ENCODE results near the gene ZBED4. TPM values are rescaled to one million over a fixed set of nuclear protein-coding genes. Genes with fewer than 3 reads are reported as not detected.

ZBED4 gene, protein sequence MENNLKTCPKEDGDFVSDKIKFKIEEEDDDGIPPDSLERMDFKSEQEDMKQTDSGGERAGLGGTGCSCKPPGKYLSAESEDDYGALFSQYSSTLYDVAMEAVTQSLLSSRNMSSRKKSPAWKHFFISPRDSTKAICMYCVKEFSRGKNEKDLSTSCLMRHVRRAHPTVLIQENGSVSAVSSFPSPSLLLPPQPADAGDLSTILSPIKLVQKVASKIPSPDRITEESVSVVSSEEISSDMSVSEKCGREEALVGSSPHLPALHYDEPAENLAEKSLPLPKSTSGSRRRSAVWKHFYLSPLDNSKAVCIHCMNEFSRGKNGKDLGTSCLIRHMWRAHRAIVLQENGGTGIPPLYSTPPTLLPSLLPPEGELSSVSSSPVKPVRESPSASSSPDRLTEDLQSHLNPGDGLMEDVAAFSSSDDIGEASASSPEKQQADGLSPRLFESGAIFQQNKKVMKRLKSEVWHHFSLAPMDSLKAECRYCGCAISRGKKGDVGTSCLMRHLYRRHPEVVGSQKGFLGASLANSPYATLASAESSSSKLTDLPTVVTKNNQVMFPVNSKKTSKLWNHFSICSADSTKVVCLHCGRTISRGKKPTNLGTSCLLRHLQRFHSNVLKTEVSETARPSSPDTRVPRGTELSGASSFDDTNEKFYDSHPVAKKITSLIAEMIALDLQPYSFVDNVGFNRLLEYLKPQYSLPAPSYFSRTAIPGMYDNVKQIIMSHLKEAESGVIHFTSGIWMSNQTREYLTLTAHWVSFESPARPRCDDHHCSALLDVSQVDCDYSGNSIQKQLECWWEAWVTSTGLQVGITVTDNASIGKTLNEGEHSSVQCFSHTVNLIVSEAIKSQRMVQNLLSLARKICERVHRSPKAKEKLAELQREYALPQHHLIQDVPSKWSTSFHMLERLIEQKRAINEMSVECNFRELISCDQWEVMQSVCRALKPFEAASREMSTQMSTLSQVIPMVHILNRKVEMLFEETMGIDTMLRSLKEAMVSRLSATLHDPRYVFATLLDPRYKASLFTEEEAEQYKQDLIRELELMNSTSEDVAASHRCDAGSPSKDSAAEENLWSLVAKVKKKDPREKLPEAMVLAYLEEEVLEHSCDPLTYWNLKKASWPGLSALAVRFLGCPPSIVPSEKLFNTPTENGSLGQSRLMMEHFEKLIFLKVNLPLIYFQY
- polyA plus RNA-seq (2012; ENCODE audit: insufficient read depth, insufficient read length, low read depth): 31.0 TPM

DNA sequence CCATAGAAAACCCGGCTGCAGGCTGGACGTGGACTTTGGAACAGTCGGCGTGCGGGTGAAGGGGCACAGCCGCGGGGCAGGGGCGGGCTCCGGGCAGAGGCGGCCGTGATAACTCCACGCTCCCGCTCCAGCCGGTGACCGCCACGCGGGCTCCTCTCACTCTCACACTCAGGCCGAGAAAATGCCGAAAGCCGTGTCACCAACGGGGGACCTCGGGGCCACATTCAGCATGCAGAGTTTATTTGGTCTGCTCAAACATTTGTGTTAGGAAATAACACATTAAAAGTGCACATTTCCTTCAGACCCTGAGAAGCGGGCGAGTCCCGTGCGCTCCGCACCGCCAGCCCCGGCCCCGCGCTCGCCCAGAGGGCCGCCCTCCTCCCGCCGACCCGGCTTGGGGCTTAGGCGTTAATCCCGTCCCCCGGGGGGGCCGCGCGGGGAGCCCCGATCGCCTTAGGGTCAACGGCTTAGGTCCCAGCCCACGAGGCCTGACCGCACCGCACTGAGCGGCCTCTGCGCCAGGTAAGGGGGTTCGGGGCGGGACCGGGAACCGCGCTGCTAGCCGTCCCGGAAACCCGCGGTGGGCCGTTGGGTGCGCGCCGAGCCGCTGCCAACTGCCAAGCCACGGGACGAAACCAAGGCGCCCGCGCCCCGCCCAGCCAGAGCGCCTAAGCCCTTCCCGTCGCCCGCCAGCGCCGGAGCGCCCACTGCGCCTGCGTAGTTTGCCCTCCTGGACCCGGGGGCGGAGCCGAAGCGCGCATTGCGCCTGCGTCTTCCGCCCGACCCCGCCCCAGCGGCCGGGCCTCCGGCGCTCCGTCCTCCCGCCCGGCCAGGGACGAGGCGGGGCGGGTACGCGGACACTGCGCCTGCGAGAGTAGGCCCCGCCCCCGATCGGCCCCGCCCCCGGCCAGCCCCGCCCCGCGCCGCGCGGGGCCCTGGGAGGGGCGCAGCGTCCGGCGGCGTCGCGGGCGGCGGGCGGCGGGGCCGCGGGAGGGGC is at the start of gene ZBED4:
Gene ZBED4 (plus strand): TSS at position 947 of the 997 bp plus-strand sequence. CDS start 29,819 bp downstream, outside the sequence.
- TF ChIP-seq CTCF (IDR thresholded peaks at IDR 0.05; ENCODE audit: low read depth, low read length): no peak
- H3K9me3 ChIP-seq: no peaks in the 10 kb centered on the region
- no peaks in the 10 kb centered on the region; the same call in 1 of the 2 replicates for H3K4me1 ChIP-seq
- DNase-seq: peak; percentile 99
- peak within 1 kb of the TSS; percentile 86 for H3K4me3 ChIP-seq (ENCODE audit: low read depth, low read length)
- H3K27me3 ChIP-seq: peaks cover 26% of the 10 kb centered on the region
- peaks cover 6% of the 10 kb centered on the region for H3K36me3 ChIP-seq

DNA sequence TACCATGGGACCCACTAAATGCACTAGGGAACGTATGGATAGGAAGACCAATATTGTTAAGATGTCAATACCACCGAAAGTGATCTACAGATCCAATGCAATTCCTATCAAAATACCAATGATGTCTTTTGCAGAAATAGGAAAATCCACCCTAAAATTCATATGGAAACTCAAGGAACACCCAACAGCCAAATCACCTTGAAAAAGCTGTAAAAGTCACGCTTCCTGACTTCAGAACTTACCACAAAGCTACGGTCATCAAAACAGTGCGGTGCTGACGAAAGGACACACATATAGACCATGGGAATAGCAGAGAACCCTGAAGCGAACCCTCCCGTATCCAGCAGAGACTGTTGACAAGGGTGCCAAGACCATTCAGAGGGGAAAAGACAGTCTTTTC is 46.5 kb upstream of the ZBED4 start:
- no peak for TF ChIP-seq CTCF (IDR thresholded peaks at IDR 0.05; ENCODE audit: low read depth, low read length)
- H3K4me3 ChIP-seq (ENCODE audit: low read depth, low read length): no peak overlapping the region
- DNase-seq: no peak
- H3K9me3 ChIP-seq: no peaks in the 10 kb centered on the region
- H3K36me3 ChIP-seq: peaks cover 31% of the 10 kb centered on the region
- H3K4me1 ChIP-seq: no peaks in the 10 kb centered on the region
- no peaks in the 10 kb centered on the region for H3K27me3 ChIP-seq

GRCh38 chr22:49807780-49808708 is 45.6 kb upstream of the ZBED4 start:
- DNase-seq: no peak
- Histone ChIP-seq H3K27me3 (no peaks in the 10 kb centered on the region), H3K36me3 (peaks cover 34% of the 10 kb centered on the region)

DNA sequence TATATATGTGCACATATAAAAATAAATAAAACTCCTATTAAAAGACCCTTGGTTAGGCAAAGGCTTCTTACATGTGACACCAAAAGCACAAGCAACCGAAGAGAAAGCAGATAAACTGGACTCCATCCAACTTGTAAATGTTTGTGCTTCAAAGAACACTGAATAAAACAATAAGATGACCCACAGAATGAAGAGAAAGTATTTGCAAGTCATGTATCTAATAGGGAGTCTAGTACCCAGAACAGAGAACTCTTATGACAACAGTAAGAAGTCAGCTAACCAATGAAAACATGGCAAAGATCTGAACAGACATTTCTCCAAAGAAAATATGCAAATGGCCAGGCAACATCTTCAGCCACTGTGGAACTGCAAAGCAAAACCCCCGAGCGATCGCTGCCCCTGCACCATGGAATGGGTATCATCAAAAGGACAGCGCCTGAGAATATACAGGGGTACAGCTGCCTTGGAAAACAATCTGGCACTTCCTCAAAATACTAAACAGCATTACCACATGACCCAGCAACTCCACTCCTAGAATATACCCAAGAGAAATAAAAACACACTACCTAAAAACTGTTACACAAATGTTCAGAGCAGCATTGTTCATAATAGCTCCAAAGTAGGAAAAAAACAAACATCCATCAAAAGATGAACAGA is 43.2 kb upstream of the ZBED4 start:
- Histone ChIP-seq H3K4me3 (ENCODE audit: low read depth, low read length) (no peak overlapping the region), H3K4me1 (no peaks in the 10 kb centered on the region), H3K27me3 (no peaks in the 10 kb centered on the region), H3K9me3 (no peaks in the 10 kb centered on the region), H3K36me3 (peaks cover 40% of the 10 kb centered on the region)
- TF ChIP-seq CTCF (IDR thresholded peaks at IDR 0.05; ENCODE audit: low read depth, low read length): no peak
- DNase-seq: no peak

More at GRCh38 chr22:49807780-49808708, 45.6 kb upstream of the ZBED4 start:
- TF ChIP-seq CTCF (IDR thresholded peaks at IDR 0.05; ENCODE audit: low read depth, low read length): no peak
- no peaks in the 10 kb centered on the region for H3K4me1 ChIP-seq
- no peaks in the 10 kb centered on the region for H3K9me3 ChIP-seq
- no peak overlapping the region for H3K4me3 ChIP-seq (ENCODE audit: low read depth, low read length)

Measured in BE2C (cell line).